KBM-7 (cell line): ENCODE results near the gene MAPK8IP2.
"Not testable (repeated sequence)": the region's sequence is repeated elsewhere in the genome, so short reads cannot be mapped to it uniquely, and the experiment has no call there.

Experiments used
- DNase-seq: peaks from one replicate; pipeline ENCODE4 v3.0.0-alpha.2; 2015
- in situ Hi-C: fragments of 300-500 bp; cut with MboI; formaldehyde crosslinking; loops from 2 replicates; pipeline ENCODE4 v1.14.3; 2020; ENCODE audit warnings: low sequenced_read_pairs, low pct_unique_long_range_greater_than_20kb, mixed read lengths

The MAPK8IP2 gene

DNA sequence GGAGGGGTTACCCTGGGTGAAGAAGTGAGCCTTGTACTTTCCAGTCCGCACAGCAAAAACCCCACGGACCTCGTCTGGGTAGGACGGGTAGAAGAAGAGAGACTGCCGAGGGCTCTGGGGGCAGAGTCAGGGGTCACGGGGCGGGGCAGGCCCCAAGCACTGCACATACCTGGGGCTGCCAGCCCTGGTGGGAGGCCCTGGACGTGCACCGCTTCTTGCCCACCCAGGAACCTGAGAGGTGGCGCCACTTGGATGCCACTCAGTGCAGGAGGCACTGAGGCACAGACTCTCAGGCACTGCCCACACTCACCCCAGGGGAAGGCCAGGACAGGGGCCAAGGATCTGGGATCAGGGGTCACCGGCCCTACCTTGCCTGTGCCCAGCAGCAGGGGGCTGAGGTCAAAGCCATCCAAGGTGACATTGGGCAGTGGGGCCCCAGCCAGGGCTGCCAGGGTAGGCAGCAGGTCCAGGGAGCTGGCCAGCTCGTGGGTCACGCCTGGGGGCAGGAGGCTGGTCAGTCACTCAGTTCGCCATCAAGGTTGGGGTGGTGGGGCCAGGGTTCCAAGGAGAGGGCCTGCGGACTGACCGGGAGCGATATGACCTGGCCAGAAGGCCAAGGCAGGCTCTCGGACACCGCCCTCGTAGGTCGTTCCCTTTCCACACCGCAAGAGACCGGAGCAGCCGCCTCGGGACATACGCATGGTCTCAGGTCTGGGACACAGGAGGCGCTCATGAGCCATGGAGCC lies 25.1 kb downstream of the MAPK8IP2 start:
- DNase-seq = no peak
- in situ Hi-C loops = no loop called here

DNA sequence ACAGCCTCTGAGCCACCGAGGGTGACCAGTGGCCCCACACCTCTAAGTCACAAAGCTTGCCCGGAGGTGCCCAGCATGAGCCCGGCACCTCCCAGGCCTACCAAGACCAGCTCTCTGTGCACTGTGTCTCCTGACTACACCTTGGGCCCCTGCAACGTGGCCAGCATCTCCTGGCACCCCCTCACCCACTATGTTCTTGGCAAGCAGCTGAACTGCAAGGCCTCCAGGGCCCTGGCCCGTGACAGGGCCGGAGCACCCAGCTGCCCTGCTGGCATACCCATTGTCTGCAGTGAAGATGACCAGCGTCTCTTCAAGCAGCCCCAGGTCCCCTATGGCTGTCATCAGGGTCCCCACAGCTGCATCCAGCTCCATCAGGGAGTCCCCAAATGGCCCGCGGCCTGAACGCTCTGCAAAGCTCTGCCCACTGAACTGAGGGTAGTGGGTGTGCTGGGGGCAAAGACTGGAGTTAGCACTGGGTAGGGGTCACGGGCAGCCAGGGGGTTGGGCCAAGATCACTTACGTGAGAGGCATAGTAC lies 25.8 kb downstream of the MAPK8IP2 start:
- in situ Hi-C loops = no loop called here
- DNase-seq = no peak

DNA sequence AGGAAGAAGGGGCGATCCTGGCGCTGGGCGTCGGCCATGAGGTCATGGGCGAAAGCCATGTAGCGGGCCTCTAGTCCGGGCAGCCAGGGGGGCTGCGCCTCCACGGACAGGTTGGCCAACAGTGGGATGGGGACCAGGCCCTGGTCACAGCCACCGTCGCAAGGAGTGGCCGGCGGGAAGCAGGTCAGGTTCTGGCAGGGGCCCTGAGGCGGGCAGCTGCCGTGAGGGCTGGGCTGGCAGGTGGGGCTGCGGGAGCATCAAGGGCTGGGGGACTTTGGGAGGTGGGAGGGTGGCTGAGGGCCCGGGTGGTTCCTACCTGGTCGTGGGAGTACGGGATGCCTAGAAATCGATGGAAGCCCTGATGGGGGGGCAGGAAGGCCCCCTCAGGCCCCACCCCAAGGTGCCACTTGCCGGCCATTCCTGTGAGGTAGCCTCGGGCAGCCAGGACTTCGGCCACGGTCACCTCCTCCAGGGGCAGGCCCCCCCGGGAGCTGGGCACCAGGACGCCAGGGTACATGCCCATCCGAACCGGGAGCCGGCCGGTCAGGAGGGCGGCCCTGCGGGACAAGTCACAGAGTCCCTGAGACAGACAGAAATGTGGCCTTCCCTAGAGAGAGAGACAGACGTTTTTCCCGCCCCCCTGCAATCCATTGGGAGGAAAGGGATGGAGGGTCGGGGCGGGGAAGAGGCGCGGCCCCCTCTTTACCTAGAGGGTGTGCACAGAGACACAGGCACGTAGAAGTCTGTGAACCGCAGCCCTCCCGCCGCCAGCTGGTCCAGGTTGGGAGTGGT lies 26.5 kb downstream of the MAPK8IP2 start:
- in situ Hi-C loops = no loop called here
- DNase-seq = no peak

DNA sequence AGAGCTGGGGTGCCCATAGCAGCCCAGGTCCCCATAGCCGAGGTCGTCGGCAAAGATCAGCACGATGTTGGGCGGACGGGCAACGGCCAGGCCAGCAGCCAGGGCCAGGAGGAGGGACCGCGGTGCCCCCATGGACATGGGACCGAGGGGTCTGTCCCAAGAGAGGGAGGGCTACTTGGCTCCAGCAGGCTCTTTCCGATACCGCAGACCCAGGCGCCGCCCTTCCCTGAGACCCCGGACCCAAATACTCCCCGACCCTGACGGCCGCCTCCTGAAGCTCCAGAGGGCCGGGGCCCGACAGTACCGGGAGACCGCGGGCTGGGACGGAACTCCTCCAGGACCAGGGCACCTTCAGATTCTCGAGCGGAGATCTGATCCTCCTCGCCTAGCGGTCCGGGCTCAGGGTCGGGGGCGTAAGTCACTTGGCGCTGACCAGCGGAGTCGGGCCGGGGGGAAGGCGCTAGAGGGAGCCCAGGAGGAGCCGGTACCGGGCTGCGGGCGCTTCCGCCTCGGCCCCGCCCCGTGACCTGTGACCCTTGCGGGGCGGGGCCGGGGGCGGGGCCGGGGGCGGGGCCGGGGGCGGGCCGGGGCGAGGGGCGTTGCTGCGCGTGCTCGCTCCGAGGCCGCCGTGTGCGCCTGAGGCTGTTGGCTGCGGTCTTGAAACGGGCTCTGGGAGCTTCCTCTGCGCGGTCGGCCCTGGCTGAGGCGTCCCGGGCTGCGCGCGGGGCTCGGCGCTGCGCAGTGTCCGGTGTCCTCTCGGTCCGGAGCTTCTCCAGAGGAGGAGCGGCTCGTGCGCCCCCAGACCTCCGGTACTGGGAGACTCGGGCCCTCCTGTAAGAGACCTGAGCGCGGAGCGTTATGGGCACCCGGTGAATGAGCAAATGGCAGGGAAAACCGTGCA lies 27.3 kb downstream of the MAPK8IP2 start, which contains the start of gene ARSA:
Gene ARSA (minus strand): TSS at position 511 of the 901 bp plus-strand sequence. CDS start 373 bp downstream, at position 138.
- peak; percentile 73 for DNase-seq
- in situ Hi-C loops = no loop called here

DNA sequence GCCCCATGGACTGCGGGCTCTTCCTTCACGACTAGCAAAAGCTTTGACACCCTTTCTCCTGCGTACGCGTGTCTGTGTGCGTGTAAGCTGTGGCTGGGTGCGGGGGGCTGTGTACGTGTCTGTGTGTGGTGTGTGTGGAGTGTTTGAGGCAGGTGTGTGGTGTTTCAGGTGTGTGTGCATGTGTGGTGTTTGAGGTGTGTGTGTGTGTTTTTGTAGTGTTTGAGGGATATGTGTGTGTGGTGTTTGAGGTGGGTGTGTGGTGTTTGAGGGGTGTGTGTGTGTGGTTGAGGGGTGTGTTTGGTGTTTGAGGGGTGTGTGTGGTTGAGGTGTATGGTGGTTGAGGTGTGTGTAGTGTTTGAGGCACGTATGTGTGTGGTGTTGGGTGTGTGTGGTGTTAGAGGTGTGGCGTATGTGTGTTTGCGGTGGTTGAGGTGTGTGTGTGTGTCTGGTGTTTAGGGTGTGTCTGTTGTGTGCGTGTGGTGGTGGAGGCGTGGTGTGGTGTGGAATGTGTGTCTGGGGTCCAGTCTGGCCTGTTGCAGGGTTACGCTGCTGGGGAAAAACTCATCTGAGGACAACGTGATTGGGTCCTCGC lies 28.0 kb downstream of the MAPK8IP2 start:
- no peak for DNase-seq
- in situ Hi-C loops = no loop called here

DNA sequence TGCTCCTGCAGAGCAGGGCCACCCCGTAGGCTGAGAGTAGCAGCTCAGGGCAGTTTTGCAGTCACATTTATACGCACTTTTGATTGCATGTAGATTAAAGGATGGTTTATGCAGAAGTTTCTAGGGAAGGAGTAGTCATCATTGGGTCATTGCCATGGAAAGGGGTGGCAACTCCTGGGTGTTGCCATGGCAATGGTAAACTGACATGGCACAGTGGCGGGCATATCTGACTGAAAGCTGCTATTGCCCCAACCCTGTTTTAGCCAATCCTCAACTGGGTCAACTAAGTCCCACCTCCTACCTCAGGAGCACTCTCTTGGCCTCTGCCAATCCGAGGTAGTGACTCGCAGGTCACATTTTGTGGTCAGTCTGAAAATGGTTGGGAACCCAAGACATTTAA lies 29.8 kb downstream of the MAPK8IP2 start:
- DNase-seq = no peak
- in situ Hi-C loops = no loop called here

DNA sequence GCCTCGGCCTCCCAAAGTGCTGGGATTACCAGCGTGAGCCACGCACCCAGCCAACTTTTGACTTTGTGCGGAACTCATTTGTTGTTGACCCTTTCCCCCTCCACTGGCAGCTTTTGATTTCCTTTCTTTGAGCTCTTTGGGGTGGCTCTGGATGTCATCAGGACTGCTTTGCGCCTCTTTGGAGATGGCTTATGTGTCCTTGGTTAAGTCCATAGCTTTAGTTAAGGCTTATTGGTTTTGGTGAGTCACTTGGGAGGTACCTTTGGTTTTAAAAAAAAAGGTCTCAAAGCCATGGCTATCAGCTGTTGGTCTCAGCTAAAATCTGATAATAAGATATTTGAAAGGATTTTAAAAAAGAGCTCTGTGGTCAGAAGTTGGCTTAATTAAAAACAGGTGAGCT lies 32.5 kb downstream of the MAPK8IP2 start:
- DNase-seq = no peak
- in situ Hi-C loops = no loop called here

DNA sequence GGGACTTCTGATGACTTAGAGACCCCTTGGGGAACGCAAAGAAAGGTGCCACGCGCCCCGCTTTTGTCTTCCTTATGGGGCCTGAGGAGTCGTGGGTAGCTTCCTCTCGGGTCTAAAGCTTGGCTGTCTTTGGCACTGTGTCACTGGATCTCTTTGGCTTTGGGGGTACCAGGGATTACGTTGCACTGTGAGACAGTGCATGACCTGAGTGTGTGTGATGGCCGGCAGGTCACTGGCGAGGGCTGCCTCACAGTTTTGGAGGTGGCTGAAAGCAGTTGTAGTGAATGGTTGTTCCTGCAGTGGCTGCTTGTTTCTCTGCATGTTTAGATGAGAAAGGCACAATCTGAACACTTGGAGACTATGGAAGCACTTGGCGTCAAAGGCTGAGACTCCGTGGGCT lies 33.2 kb downstream of the MAPK8IP2 start:
- no peak for DNase-seq
- in situ Hi-C loops = no loop called here

DNA sequence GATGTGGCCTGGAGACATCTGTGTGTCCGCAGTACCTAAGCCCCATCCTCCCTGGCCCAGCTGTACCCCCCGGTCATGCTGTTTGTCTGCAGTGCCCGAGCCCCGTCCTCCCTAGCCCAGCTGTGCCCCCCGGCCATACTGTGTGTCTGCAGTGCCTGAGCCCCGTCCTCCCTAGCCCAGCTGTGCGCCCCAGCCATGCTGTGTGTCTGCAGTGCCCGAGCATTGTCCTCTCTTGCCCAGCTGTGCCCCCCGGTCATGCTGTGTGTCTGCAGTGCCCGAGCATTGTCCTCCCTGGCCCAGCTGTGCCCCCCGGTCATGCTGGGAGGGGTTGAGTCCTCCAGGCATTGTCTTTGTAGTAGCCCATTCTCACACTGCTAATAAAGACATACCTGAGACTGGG lies 35.0 kb downstream of the MAPK8IP2 start:
- no peak for DNase-seq
- in situ Hi-C loops = no loop called here

DNA sequence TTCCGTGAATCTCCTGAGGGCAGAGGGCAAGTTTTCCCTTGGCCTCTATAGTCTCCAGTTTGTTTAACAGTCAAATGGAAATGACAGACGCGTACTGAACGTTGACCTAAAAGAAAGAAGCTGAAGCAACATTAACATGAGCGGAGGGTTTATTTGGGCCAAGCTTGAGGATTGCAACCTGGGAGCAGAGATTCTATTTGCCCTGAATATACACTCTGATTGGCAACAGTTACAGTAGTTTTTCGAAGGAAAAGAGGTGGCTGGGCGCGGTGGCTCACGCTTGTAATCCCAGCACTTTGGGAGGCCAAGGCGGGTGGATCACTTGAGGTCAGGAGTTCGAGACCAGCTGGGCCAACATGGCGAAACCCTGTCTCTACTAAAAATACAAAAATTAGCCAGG lies 39.7 kb downstream of the MAPK8IP2 start:
- in situ Hi-C loops, DNase-seq: not testable (repeated sequence)

DNA sequence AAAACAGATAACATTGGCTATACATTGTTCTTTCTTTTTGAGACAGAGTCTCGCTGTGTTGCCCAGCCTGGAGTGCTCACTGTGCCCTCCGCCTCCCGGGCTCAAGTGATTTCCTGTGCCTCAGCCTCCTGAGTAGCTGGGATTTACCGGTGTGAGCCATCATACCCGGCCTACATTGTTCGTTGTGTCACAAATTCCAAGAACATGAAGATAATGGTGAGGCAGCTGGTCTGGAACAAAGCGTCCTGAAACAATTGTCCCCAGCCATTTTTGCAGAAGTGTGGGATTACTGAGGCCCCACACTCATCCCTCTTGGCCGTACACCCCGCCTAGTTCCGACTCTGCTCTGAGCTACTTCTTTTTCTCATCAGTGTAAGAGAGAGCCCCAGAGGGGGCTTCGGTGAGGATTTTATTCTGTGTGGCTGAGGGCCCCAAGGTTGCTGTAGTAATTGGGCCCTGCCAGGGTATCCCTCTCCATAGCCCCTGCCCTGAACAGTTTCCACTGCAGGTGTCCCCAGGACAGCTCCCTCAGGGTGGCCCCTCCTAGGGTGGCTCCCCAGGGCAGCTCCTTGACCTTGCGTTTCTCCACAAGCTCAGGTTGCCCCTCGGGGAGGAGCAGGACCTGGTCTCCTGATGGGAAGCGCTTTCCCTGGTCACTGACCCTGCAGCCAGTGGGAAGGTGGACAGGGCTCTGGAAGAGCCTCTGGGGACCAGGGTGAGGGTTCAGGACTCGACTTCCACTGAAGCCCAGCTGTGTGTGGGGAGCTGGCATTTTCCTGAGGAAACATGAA lies 40.5 kb downstream of the MAPK8IP2 start:
- DNase-seq = no peak
- in situ Hi-C loops = no loop called here

DNA sequence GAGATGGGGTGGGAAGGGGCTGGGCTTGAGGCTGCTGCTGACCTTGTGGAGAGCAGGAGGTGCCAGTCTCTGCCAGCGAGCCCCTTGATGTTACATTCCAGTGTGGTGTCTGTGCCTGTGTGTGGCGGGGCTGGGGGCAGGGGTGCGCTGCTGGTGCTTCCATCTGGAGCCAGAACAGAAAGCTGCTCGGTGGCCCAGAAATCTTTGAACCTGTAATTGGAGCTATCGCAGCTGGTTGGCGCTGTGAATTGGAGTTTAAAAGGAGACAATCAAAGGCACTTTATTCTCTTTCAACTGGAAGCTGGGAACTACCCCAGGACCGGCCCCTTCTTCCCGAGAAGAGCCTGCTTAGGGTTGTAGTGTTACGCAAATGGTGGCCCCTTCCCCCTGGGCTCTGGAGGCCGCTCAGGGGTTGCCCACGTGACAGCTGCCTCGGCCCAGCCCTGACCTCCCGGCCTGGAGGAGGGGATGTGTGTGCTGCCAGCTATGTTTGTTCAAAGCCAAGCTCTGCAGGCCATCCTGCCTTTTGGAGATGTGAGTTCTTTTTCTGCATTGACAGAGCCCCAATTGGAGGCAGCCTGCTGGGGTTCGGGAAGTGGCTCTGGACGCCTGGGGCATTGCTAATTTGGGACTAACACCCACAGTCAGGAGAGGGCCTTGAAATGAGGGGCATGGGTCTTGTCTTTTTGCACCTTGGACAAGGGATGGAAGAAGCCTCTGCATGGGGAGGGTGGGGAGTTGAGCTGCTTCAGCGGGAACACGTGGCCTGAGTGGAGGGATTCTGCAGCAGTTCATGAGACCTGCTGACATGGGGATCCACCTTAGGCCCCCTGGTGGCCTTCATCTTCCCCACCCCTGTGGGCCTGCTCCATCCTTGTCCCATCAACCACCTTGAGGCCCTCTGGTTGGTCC lies 41.4 kb downstream of the MAPK8IP2 start:
- in situ Hi-C loops = no loop called here
- DNase-seq = no peak

DNA sequence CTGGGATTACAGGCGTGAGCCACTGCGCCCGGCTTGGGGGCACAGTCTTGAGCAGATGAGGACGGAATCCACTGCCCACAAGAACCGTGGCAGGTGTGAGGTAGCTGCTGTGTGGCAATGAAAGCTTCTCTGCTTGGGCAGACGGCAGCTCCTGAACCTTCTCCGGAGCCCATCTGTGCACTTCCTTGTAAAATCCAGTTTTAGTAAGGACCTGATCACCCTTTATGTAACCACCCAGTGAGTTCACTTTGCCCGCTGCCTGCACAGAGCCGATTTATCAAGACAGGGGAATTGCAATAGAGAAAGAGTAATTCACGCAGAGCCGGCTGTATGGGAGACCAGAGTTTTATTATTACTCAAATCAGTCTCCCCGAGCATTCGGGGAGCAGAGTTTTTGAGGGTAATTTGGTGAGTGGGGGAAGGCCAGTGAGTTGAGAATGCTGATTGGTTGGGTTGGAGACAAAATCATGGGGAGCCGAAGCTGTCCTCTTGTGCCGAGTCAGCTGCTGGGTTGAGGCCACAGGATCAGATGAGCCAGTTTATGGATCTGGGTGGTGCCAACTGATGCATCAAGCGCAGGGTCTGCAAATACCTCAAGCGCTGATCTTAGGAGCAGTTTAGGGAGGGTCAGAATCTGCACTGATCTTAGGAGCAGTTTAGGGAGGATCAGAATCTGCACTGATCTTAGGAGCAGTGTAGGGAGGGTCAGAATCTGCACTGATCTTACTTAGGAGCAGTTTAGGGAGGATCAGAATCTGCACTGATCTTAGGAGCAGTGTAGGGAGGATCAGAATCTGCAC lies 42.6 kb downstream of the MAPK8IP2 start:
- DNase-seq, in situ Hi-C loops: not testable (repeated sequence)

DNA sequence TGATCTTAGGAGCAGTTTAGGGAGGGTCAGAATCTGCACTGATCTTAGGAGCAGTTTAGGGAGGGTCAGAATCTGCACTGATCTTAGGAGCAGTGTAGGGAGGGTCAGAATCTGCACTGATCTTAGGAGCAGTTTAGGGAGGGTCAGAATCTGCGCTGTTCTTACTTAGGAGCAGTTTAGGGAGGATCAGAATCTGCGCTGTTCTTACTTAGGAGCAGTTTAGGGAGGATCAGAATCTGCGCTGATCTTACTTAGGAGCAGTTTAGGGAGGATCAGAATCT lies 43.2 kb downstream of the MAPK8IP2 start:
- DNase-seq, in situ Hi-C loops: not testable (repeated sequence)

DNA sequence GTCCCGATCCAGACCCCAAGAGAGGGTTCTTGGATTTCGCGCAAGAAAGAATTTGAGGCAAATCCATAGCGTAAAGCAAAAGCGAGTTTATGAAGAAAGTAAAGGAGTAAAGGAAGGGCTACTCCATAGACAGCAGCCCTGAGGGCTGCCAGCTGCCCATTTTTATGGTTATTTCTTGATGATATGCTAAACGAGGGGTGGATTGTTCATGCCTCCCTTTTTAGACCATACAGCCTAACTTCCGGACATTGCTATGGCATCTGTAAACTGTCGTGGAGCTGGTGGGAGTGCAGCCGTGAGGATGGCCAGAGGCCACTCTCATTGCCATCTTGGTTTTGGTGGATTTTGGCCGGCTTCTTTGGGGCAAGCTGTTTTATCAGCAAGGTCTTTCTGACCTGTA lies 52.7 kb downstream of the MAPK8IP2 start:
- in situ Hi-C loops = no loop called here
- no peak for DNase-seq

DNA sequence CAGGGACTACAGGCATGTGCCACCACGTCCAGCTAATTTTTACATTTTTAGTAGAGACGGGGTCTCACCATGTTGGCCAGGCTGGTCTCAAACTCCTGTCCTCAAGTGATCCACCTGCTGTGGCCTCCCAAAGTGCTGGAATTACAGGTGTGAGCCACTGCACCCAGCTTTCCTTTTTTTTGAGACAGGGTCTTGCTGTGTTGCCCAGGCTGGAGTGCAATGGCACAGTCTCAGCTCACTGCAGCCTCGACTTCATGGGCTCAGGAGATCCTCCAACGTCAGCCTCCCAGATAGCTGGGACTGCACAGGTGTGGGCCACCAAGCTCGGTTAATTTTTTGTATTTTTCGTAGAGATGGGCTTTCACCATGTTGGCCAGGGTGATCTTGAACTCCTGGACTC lies 54.1 kb downstream of the MAPK8IP2 start:
- in situ Hi-C loops, DNase-seq: not testable (repeated sequence)
